Measurements from ENCODE around the gene P3H2.

Gene P3H2

GRCh38 chr3:190012784-190013183 lies 107.9 kb downstream of the P3H2 start:
- DNase-seq = no peak

DNA sequence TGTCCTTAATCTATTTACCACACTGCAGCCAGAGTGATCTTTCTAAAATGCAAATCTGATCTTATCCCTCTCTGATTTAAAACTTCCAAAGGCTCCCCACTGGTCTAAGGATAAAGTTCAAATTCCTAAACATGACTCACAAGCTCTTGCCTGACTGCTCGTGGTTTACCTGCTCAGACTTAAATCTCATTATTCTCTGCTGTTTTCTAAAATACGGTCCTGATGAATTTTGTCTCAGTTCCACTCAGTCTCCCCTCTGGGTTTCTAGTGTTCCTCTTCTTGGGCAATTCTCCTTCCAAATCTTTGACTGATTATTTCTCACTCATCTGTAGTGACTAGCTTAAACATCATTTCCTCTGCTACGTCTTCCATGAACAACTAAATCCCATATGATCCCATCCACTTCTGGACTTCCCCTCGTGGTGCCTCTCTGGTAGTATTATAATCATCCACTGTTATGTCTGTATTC lies 108.3 kb downstream of the P3H2 start:
- DNase-seq = no peak

DNA sequence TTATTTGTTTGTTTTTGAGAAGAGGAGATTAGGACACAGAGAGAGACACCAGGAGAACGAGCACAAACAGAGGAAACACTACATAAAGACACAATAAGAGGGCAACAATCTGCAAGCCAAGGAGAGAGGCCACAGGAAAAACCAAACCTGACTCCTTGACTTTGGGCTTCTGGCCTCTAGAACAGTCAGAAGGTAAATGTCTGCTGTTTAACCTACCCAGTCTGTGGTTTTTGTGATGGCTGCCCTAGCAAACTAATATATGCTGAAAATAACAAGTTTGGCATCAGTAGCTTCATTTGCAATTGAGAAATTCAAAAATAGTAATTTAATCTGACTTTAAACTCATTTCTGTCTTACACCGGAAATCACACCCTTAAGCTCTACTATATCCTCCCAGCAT lies 110.2 kb downstream of the P3H2 start:
- no peak for DNase-seq

GRCh38 chr3:190009614-190010013 lies 111.1 kb downstream of the P3H2 start:
- DNase-seq = no peak

DNA sequence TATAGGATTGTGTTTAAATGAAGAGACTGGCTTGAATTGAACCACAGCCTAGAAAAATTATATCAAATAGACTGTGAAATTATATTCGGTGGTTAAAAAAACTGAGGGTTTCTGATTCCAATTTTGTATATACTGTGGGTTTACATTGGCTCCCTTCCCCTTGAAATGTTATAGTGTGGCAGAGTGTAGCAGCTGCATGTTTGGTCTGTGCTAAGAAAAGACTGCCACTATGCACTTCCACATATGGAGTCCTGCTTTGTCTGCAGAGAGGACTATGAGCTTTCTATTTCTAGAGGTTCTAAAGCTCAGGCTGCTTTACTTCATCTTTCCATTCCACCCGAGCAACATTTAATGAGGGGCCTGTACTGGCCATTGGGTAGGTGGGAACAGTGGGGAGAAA lies 112.3 kb downstream of the P3H2 start:
- no peak for DNase-seq

- DNase-seq = no peak
Measured at GRCh38 chr3:190005343-190006113, 115.2 kb downstream of the P3H2 start.

DNA sequence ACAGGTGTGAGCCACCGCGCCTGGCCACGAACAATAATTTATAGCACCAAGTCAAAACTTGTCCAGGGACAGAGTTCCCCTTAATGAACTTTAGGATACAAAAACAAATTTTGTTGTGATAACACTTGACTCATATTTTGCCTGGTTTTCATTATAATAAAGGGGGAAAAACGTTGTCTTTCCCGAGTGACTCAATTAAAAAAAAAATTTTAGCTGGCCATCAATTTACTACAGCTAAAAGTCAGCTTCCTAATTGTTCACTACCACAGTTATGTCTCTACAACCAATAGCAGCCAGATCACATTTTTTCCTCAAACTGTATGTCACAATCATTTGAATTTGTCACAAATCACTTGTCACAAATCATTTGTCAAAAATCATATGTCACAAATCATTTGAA lies 116.0 kb downstream of the P3H2 start:
- no peak for DNase-seq

DNA sequence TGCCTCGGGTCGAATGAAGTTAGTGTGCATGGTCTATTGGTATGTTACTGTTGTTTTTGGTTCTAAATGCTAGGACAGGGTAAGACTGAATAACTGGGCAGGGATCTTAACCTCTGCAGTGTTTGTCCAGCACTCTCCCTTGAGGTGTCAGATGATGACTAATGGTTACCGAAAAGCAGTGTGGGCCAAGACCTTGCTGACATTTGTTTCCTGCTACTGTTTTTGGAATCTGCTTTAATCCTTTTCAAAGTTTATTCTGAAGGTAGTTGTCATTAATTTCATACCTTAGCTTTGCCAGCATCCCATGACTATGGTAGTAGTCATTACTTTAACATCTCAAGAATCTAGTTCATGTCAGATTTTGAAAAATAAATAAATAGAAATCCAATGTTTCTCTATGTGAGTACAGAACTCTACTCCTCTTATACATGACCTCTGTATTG lies 117.0 kb downstream of the P3H2 start:
- no peak for DNase-seq

DNA sequence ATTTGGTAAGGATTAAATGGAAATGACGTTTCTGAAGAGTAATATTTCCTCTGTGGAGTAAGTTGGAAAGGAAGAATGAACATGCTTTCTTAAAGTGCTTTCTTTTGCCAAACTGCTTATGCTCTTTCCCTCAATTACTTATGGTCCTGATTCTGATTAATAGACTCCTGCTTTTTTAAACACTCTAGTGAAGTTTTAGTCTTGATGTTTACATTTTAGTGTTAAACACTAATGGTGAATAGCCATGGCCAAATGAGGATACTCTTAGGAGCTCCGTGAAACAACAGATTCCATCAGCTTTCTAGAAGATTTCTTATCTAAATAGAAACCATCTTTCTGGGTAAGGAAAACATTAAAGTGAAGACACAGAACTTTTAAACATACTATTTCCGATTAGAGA lies 117.6 kb downstream of the P3H2 start:
- DNase-seq = no peak

- no peak for DNase-seq
Measured at GRCh38 chr3:190001426-190001825, 119.3 kb downstream of the P3H2 start.

GRCh38 chr3:190000861-190001196 lies 119.9 kb downstream of the P3H2 start:
- DNase-seq = no peak

GRCh38 chr3:190000187-190000860 lies 120.4 kb downstream of the P3H2 start:
- DNase-seq = no peak

GRCh38 chr3:189999718-190000117 lies 121.0 kb downstream of the P3H2 start:
- DNase-seq = no peak

DNA sequence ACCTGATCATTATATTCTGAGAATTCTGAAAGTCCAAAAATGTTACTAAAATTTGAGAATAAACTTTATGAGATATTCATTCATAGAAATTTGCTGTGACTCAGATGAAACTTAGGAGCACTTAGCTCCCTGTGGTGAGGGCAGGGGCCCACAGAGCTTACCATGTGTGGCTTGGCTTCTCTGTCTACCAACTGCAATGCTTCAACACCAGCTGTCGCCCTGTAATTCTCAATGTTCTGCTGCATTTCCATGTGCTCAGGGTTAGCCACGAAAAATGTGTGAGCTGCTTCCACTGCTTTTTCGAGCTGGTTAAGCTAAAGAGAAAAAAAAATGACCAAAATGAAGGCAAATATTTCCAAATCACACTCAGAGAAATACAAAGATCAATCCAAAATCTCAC lies 125.6 kb downstream of the P3H2 start:
- no peak for DNase-seq

DNA sequence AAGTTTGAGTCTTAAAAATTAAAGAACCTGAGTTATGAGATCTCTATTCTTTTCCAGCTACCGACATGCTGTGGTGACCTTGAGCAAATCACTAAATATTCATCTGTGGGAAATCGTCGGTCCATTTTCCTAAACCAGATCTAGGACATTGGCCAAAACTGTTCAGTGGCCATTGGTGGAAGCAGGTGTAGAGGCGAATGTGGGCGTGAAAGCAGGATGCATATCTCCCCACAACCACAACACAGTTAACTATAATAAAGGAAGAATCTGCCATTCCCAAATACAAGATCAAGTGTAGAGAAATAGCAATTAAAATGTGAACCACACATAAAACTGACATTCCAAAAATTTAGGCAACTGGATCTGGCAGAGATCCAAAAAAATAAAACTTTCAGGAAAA lies 129.9 kb downstream of the P3H2 start:
- DNase-seq = no peak

- DNase-seq = no peak
Measured at GRCh38 chr3:189988854-189989253, 131.8 kb downstream of the P3H2 start.

- no peak for DNase-seq
Measured at GRCh38 chr3:189988322-189988721, 132.4 kb downstream of the P3H2 start.

DNA sequence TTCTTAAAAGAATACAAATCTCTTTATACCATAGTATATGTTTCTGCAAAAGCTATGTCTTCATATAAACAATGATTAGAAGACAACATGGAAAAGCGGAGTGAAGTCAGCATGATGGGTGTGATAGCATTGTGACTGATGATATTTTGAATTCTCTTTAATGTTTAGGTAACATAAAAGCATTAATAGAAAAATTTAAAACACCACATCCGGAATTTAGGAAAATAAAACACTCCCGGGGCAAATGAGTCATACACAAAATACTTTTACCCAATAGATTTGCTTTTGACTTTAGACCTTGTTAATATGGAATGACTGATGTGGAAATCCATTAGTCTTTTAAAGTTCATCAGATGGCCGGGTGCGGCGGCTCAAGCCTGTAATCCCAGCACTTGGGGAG lies 134.7 kb downstream of the P3H2 start:
- DNase-seq = no peak

DNA sequence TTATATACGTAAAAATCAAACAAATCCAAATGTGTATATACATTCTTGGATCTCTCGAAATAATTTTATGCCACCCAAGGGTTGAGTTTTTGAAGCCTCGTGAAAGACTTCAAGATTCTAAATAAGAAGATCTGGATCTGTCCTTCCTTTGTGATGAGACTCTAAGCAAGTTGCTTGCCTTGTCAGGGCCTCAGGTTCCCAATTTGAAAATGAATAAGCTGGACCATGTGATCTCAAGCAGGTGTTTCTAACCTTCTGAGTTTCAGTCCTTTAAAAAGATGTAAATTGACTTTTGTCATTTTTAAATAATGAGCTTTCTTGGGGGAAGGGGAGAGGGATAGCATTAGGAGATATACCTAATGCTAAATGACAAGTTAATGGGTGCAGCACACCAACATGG lies 137.1 kb downstream of the P3H2 start:
- DNase-seq = no peak

DNA sequence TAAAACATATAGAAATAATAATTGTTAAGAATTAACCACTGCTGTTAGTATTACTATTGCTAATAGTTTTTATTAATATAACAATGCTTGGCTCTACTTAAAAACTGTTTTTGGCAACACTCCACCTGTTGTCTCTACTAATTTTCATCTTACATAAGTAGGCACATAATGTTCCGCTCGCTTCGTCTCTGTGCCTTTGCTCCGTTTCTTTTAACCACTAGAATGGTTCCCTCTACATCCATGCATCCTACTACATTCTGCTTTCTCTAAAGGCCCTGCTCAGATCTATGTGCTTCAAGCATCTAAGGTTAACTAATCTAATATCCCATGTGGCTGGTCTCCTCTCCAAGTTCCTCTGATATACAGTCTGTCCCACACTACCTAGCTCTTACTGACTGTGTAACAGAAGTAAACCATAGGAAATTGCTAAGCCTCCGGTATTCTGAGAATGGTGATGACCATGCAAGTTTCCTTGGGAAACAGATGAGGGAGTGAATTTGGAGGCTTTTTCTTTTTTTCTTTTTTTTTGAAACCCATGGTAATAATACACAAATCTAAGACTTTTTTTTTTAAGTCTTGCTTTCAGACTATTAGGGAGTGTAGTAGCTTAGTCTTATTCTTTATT lies 138.3 kb downstream of the P3H2 start:
- no peak for DNase-seq

DNA sequence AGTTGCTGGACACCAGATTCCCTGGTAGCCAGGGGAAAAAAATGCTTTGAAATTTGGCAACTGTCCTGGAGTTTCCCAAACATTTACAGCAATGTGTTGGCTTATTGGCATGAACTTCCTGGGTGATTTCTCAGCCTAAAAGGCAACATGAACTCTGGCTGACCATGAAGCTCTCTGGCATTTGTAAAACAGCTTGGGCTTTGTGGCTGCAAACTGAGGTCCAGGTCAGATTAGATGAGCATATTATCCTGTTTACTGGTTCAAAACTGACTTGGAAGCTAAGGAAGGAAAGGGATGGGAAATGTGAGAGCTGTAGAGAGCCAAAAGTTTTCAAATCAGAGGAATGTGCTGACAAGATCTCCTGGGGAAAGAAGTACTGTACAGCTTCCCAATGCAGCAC lies 139.0 kb downstream of the P3H2 start:
- DNase-seq = no peak

- DNase-seq = no peak
Measured at GRCh38 chr3:189978753-189979152, 141.9 kb downstream of the P3H2 start.

- DNase-seq = no peak
Measured at GRCh38 chr3:189977174-189977573, 143.5 kb downstream of the P3H2 start.

DNA sequence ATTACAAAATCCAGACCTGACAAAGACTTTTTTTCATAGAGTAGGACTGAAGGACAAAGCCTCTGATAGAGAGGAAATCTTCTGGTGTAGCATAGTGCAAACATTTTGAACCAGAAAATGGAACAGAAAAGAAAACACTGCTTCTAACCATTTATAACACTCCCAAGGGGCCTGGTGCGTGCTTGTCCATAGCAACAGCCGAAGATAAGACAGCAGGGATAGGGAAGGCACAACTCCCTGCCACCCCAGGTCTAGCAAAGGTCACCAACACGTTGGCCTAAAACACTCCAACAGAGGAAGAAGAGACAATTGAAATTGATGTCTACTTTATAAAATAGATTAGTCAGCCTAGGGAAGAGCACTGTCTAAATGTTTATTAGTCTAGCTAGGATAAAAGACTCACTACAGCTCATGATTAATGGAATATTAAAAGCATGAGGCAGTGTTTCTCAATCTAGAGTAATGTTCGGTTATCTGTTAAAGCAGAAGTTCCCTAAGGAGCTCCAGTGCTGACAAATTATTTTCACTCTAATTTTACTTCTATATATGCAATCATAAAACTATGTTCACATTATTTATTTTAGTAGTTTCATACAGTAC lies 145.2 kb downstream of the P3H2 start:
- DNase-seq = no peak
